Keratinocyte (primary cell): ENCODE data around the gene DPH7. TPM values are rescaled to one million over a fixed set of nuclear protein-coding genes. Genes with fewer than 3 reads are reported as not detected.

Source experiments
- DNase-seq: peaks from one replicate; pipeline ENCODE4 v3.0.0-alpha.2; 2011; ENCODE audit warnings: low read depth, missing footprints, low spot score
- FAIRE-seq: peaks from 2 replicates; lab custom pipeline; 2011; peaks lifted over from hg19 to GRCh38; lab: Jason Lieb, UNC
- H2AFZ ChIP-seq: 2 replicates; pipeline ENCODE4 v1.6.0; 2012; ENCODE audit warnings: low read length, control low read depth, inconsistent platforms; ENCODE audit not compliant: control insufficient read depth
- H3K27ac ChIP-seq: 2 replicates; pipeline ENCODE4 v1.5.1; 2011; ENCODE audit warnings: low read length; ENCODE audit not compliant: control insufficient read depth, insufficient read depth
- H3K27me3 ChIP-seq: 3 replicates; pipeline ENCODE4 v1.6.0; 2011; ENCODE audit warnings: low read length; ENCODE audit not compliant: control insufficient read depth, insufficient read depth; ENCODE audit errors: extremely low read depth
- H3K36me3 ChIP-seq, 2 experiments: 2 replicates in 1 of 2; 3 replicates in 1 of 2; pipeline ENCODE4 v1.5.1; 2011; ENCODE audit warnings: low read length in 2 of 2, mild to moderate bottlenecking in 1 of 2; ENCODE audit not compliant: control insufficient read depth in 2 of 2, insufficient read depth in 2 of 2; ENCODE audit errors: extremely low read depth in 1 of 2
- H3K4me1 ChIP-seq: 3 replicates; pipeline ENCODE4 v1.5.1; 2011; ENCODE audit warnings: low read length; ENCODE audit not compliant: control insufficient read depth, insufficient read depth; ENCODE audit errors: extremely low read depth
- H3K4me2 ChIP-seq: 3 replicates; pipeline ENCODE4 v1.6.0; 2011; ENCODE audit warnings: low read depth, low read length; ENCODE audit not compliant: control insufficient read depth, insufficient read depth; ENCODE audit errors: extremely low read depth
- H3K4me3 ChIP-seq, 3 experiments: fragments of 200-600 bp in 1 of 3; sonication (generic) in 1 of 3; 2 replicates in 2 of 3; 3 replicates in 1 of 3; pipeline ENCODE4 v1.5.1; 2011 to 2016; ENCODE audit warnings: low read length in 3 of 3, mild to moderate bottlenecking in 3 of 3, control low read depth in 2 of 3, inconsistent platforms in 1 of 3, low read depth in 1 of 3, mixed read lengths in 1 of 3, mixed run types in 1 of 3, moderate library complexity in 1 of 3; ENCODE audit not compliant: control insufficient read depth in 2 of 3, insufficient read depth in 2 of 3; ENCODE audit errors: extremely low read depth in 1 of 3
- H3K79me2 ChIP-seq: 2 replicates; pipeline ENCODE4 v1.6.0; 2012; ENCODE audit warnings: low read length; ENCODE audit not compliant: control insufficient read depth, insufficient read depth
- H3K9ac ChIP-seq: 3 replicates; pipeline ENCODE4 v1.6.0; 2011; ENCODE audit warnings: low read length; ENCODE audit not compliant: control insufficient read depth, insufficient read depth; ENCODE audit errors: extremely low read depth
- H3K9me1 ChIP-seq: 3 replicates; pipeline ENCODE4 v1.6.0; 2011; ENCODE audit warnings: low read length; ENCODE audit not compliant: control insufficient read depth, insufficient read depth; ENCODE audit errors: extremely low read depth
- H3K9me3 ChIP-seq: 2 replicates; pipeline ENCODE4 v1.5.1; 2012; ENCODE audit warnings: low read depth, low read length; ENCODE audit not compliant: control insufficient read depth
- H4K20me1 ChIP-seq: 3 replicates; pipeline ENCODE4 v1.6.0; 2011; ENCODE audit warnings: low read length; ENCODE audit not compliant: control insufficient read depth, insufficient read depth; ENCODE audit errors: extremely low read depth
- EZH2 ChIP-seq: IDR thresholded peaks from one replicate; pipeline ENCODE4 v1.6.1; 2012; ENCODE audit warnings: inconsistent platforms, mild to moderate bottlenecking, low read length, moderate library complexity
- dilution Hi-C: fragments of 300-500 bp; cut with MboI; formaldehyde crosslinking; loops from one replicate; pipeline ENCODE4 v1.7.0; 2020; ENCODE audit warnings: low sequenced_read_pairs; ENCODE audit not compliant: extremely low pct_ligation_motif_present
- polyA plus RNA-seq, 5 experiments: library from polyadenylated mRNA; depleted of rRNA in 3 of 5; stranded (reverse) in 3 of 5; stranded (forward) in 1 of 5; unstranded in 1 of 5; fragments of >200 nt; gene quantifications; 1 replicate in 1 of 5; 2 replicates in 3 of 5; 3 replicates in 1 of 5; pipeline versions ENCODE4 v1.2.1 to v1.2.3, GENCODE V29; 2011 to 2012; ENCODE audit warnings: missing spikeins in 2 of 5, low read depth in 1 of 5, low replicate concordance in 1 of 5
- TF ChIP-seq, protein P1 (sequence below), 3 experiments: IDR thresholded peaks in 1 of 3; conservative IDR thresholded peaks in 1 of 3; optimal IDR thresholded peaks in 1 of 3; 2 replicates in 2 of 3; 3 replicates in 1 of 3; pipeline versions ENCODE3 to v1.5.1; 2011; ENCODE audit warnings: low read length in 3 of 3, mild to moderate bottlenecking in 3 of 3, moderate library complexity in 2 of 3, control low read depth in 1 of 3, inconsistent platforms in 1 of 3; ENCODE audit not compliant: insufficient read depth in 2 of 3; ENCODE audit errors: extremely low read depth in 1 of 3

DPH7 gene
- polyA plus RNA-seq, 1 donor (not counting 4 experiments of a cell fraction or from before 2014, with no cell fraction given), result 25.3 TPM

GRCh38 chr9:137550231-137550621 lies 28.5 kb downstream of the DPH7 start, which contains the start of gene PNPLA7:
PNPLA7 (minus strand) TSS chr9:137550402; CDS start chr9:137550197, 205 bp downstream.
- peak within 1 kb of the TSS; percentile 26 for H3K27ac ChIP-seq
- TF ChIP-seq, protein P1, sequence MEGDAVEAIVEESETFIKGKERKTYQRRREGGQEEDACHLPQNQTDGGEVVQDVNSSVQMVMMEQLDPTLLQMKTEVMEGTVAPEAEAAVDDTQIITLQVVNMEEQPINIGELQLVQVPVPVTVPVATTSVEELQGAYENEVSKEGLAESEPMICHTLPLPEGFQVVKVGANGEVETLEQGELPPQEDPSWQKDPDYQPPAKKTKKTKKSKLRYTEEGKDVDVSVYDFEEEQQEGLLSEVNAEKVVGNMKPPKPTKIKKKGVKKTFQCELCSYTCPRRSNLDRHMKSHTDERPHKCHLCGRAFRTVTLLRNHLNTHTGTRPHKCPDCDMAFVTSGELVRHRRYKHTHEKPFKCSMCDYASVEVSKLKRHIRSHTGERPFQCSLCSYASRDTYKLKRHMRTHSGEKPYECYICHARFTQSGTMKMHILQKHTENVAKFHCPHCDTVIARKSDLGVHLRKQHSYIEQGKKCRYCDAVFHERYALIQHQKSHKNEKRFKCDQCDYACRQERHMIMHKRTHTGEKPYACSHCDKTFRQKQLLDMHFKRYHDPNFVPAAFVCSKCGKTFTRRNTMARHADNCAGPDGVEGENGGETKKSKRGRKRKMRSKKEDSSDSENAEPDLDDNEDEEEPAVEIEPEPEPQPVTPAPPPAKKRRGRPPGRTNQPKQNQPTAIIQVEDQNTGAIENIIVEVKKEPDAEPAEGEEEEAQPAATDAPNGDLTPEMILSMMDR (optimal IDR thresholded peaks at IDR 0.05 in 1 of 3, IDR thresholded peaks at IDR 0.05 in 1 of 3, conservative IDR thresholded peaks at IDR 0.05 in 1 of 3; ENCODE audit: extremely low read depth in 1 of 3, insufficient read depth in 2 of 3, low read length in 3 of 3), result no peak
- TF ChIP-seq EZH2, result no peak
- FAIRE-seq (peak; percentile 53), DNase-seq (no peak)
- H2AFZ ChIP-seq, result peak within 1 kb of the TSS; percentile 70
- no peaks in the 10 kb centered on the region for H3K27me3 ChIP-seq
- peaks cover 6% of the 10 kb centered on the region for H3K9me1 ChIP-seq
- dilution Hi-C loops, result no loop called here
- H4K20me1 ChIP-seq, result peaks cover 2% of the 10 kb centered on the region
- peaks cover 13% of the 10 kb centered on the region for H3K79me2 ChIP-seq
- H3K9me3 ChIP-seq, result no peaks in the 10 kb centered on the region
- H3K36me3 ChIP-seq, result peaks cover 5 to 6% of the 10 kb centered on the region in 2 experiments
- H3K4me2 ChIP-seq, result peak within 1 kb of the TSS; percentile 74
- peaks cover 6% of the 10 kb centered on the region for H3K4me1 ChIP-seq
- H3K9ac ChIP-seq, result peak within 1 kb of the TSS; percentile 54
- peak within 1 kb of the TSS; percentile 59 to 65 (median 61) for H3K4me3 ChIP-seq

DNA sequence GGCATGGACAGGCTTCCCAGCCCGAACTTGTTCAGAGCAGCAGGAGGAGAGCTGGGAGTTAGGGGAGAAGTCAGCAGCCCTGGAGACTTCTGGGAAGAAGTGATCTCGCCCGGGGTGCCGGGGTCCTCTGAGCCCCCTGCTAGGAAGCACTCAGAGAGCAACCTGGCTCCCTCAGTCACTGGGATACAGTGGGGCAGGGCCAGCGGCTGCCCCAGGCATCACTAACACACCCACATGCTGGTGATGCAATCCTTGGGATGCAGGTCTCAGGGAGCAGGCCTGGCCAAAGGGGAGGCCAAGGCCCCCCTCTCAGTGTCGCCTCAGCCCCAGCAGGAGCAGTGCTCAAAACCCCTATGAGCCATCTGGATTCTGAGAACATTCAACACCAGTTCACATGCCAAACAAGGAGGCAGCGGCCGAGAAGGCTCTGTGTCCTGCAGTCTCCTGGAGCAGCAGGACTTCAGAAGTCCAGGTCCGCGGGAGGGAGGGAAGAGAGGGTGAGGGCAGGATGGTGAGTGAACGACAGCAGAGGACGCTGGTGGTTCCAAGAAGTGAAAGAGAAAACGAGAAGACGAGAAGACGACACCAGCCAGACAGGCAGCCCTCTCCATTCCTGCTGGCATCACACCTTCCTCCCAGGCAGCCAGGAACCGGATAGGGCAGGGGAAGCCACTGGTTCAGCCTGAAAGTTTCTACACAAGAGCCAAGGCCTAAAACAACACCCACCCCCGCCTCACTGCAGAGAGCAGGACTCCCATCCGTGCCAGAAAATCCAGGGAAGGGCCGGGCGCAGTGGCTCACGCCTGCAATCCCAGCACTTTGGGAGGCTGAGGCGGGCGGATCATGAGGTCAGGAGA lies 30.8 kb downstream of the DPH7 start:
- no peak overlapping the region for H3K4me2 ChIP-seq
- H3K9ac ChIP-seq, result no peak overlapping the region
- dilution Hi-C loops, result no loop called here
- peaks cover 9% of the 10 kb centered on the region for H3K79me2 ChIP-seq
- DNase-seq (no peak), FAIRE-seq (no peak)
- no peaks in the 10 kb centered on the region for H3K27me3 ChIP-seq
- H3K36me3 ChIP-seq, result peaks cover 0 to 3% of the 10 kb centered on the region in 2 experiments
- no peaks in the 10 kb centered on the region for H4K20me1 ChIP-seq
- no peak overlapping the region for H3K4me3 ChIP-seq
- H2AFZ ChIP-seq, result peak overlapping the region; percentile 42
- TF ChIP-seq, protein P1 (optimal IDR thresholded peaks at IDR 0.05 in 1 of 3, IDR thresholded peaks at IDR 0.05 in 1 of 3, conservative IDR thresholded peaks at IDR 0.05 in 1 of 3; ENCODE audit: extremely low read depth in 1 of 3, insufficient read depth in 2 of 3, low read length in 3 of 3), result no peak
- TF ChIP-seq EZH2, result no peak
- H3K9me1 ChIP-seq, result no peaks in the 10 kb centered on the region
- H3K9me3 ChIP-seq, result no peaks in the 10 kb centered on the region
- H3K27ac ChIP-seq, result no peak overlapping the region
- H3K4me1 ChIP-seq, result peaks cover 6% of the 10 kb centered on the region
